Endothelial cell of umbilical vein (primary cell): ENCODE results near the gene ADIPOR2. TPM values are rescaled to one million over a fixed set of nuclear protein-coding genes. Genes with fewer than 3 reads are reported as not detected.

ENCODE experiments used
- BruUV-seq: library from RNA; stranded (reverse); fragments of 400-500 nt; replicated peaks from 2 replicates; lab custom pipeline; 2021; lab: Mats Ljungman, UMichigan
- CTCF ChIA-PET: fragments of 300-600, 350-600 bp; sonication (Branson Sonifier 250); formaldehyde crosslinking; loops from one replicate; lab custom pipeline; 2021; ENCODE audit warnings: antibody characterized with exemption, inconsistent platforms; lab: Charles Lee
- POLR2A ChIA-PET: fragments of 300-600, 350-600 bp; sonication (Branson Sonifier 250); formaldehyde crosslinking; loops from one replicate; lab custom pipeline; 2021; ENCODE audit warnings: antibody characterized with exemption, inconsistent platforms; lab: Charles Lee
- DNase-seq: peaks from one replicate; pipeline ENCODE4 v3.0.0-alpha.2; 2011; ENCODE audit warnings: low read depth, low spot score
- FAIRE-seq: peaks from 2 replicates; lab custom pipeline; 2011; peaks lifted over from hg19 to GRCh38; lab: Jason Lieb, UNC
- H2AFZ ChIP-seq: 2 replicates; pipeline ENCODE4 v1.6.0; 2012; ENCODE audit warnings: low read depth, low read length, control low read depth, inconsistent platforms
- H3K27ac ChIP-seq: 2 replicates; pipeline ENCODE4 v1.5.1; 2011; ENCODE audit warnings: low read depth, mild to moderate bottlenecking, control low read depth, low read length, moderate library complexity; ENCODE audit not compliant: insufficient read depth
- H3K27me3 ChIP-seq, 2 experiments: 2 replicates each; pipeline versions ENCODE4 v1.6.0 to v1.6.1; 2011; ENCODE audit warnings: low read length in 2 of 2, mixed read lengths in 1 of 2; ENCODE audit not compliant: control insufficient read depth in 2 of 2, insufficient read depth in 2 of 2
- H3K36me3 ChIP-seq, 2 experiments: 2 replicates in 1 of 2; 3 replicates in 1 of 2; pipeline ENCODE4 v1.5.1; 2011; ENCODE audit warnings: low read length in 2 of 2, mild to moderate bottlenecking in 1 of 2, moderate library complexity in 1 of 2; ENCODE audit not compliant: control insufficient read depth in 2 of 2, insufficient read depth in 2 of 2; ENCODE audit errors: extremely low read depth in 1 of 2
- H3K4me1 ChIP-seq: 3 replicates; pipeline ENCODE4 v1.5.1; 2011; ENCODE audit warnings: mild to moderate bottlenecking, low read length; ENCODE audit not compliant: control insufficient read depth, insufficient read depth; ENCODE audit errors: extremely low read depth
- H3K4me2 ChIP-seq: 2 replicates; pipeline ENCODE4 v1.6.1; 2011; ENCODE audit warnings: low read length, control low read depth, mixed read lengths; ENCODE audit not compliant: insufficient read depth
- H3K4me3 ChIP-seq, 3 experiments: fragments of 200-600 bp in 1 of 3; sonication (generic), shearing (Covaris generic) in 1 of 3; replicated peaks in 1 of 3; 2 replicates each; pipeline ENCODE4 v1.5.1; 2011 to 2016; ENCODE audit warnings: control low read depth in 3 of 3, low read length in 3 of 3, mild to moderate bottlenecking in 2 of 3, inconsistent platforms in 1 of 3, low read depth in 1 of 3, moderate library complexity in 1 of 3; ENCODE audit not compliant: insufficient read depth in 1 of 3
- H3K79me2 ChIP-seq: 2 replicates; pipeline ENCODE4 v1.6.0; 2012; ENCODE audit warnings: low read length, inconsistent platforms; ENCODE audit not compliant: control insufficient read depth, insufficient read depth
- H3K9ac ChIP-seq: replicated peaks from 2 replicates; pipeline ENCODE3; 2011; ENCODE audit warnings: low read length, control low read depth; ENCODE audit not compliant: insufficient read depth; ENCODE audit errors: extremely low read depth
- H3K9me1 ChIP-seq: replicated peaks from 3 replicates; pipeline ENCODE4 v1.6.0; 2011; ENCODE audit warnings: mild to moderate bottlenecking, low read length; ENCODE audit not compliant: control insufficient read depth, insufficient read depth; ENCODE audit errors: extremely low read depth
- H3K9me3 ChIP-seq: replicated peaks from 2 replicates; pipeline ENCODE4 v1.5.1; 2012; ENCODE audit warnings: low read length, inconsistent platforms; ENCODE audit not compliant: control insufficient read depth, insufficient read depth
- H4K20me1 ChIP-seq: replicated peaks from 2 replicates; pipeline ENCODE3; 2011; ENCODE audit warnings: mild to moderate bottlenecking, low read length; ENCODE audit not compliant: control insufficient read depth, insufficient read depth; ENCODE audit errors: extremely low read depth
- EZH2 ChIP-seq: IDR thresholded peaks from 2 replicates; pipeline ENCODE4 v1.6.1; 2012; ENCODE audit warnings: borderline replicate concordance, low read depth, mild to moderate bottlenecking, moderate library complexity, low read length, inconsistent platforms; ENCODE audit not compliant: severe bottlenecking
- FOS ChIP-seq: IDR thresholded peaks from 2 replicates; pipeline ENCODE4 v1.6.1; 2011; ENCODE audit warnings: mild to moderate bottlenecking, low read length, moderate library complexity, borderline replicate concordance; ENCODE audit not compliant: insufficient read depth
- GATA2 ChIP-seq: IDR thresholded peaks from 2 replicates; pipeline ENCODE4 v1.7.0; 2011; ENCODE audit warnings: low read depth, mild to moderate bottlenecking, moderate library complexity, mixed read lengths, low read length; ENCODE audit not compliant: insufficient read length, insufficient read depth
- JUN ChIP-seq: IDR thresholded peaks from 2 replicates; pipeline ENCODE4 v1.6.1; 2011; ENCODE audit warnings: borderline replicate concordance, low read depth; ENCODE audit not compliant: insufficient read length, insufficient read depth
- MAX ChIP-seq: IDR thresholded peaks from 2 replicates; pipeline ENCODE4 v1.6.1; 2011; ENCODE audit not compliant: insufficient read depth, insufficient read length
- MYC ChIP-seq: IDR thresholded peaks from one replicate; pipeline ENCODE4 v1.6.1; 2011; ENCODE audit warnings: mild to moderate bottlenecking, low read depth, low read length
- POLR2A ChIP-seq: IDR thresholded peaks from 2 replicates; pipeline ENCODE4 v1.6.1; 2012; ENCODE audit warnings: low read depth, mild to moderate bottlenecking, control low read depth, low read length
- POLR2AphosphoS5 ChIP-seq: IDR thresholded peaks from 2 replicates; pipeline ENCODE4 v1.6.1; 2012; ENCODE audit warnings: low read depth, mild to moderate bottlenecking, control low read depth, low read length, moderate library complexity; ENCODE audit not compliant: insufficient read depth
- dilution Hi-C: fragments of 300-500 bp; cut with MboI; formaldehyde crosslinking; loops from one replicate; pipeline ENCODE4 v1.15.0; 2019; ENCODE audit warnings: low sequenced_read_pairs; ENCODE audit not compliant: extremely low pct_ligation_motif_present
- intact Hi-C: fragments of 100-400 bp; cut with micrococcal nuclease; formaldehyde crosslinking; loops from one replicate; pipeline ENCODE4 v1.10.0; 2022
- polyA plus RNA-seq, 4 experiments: library from polyadenylated mRNA; depleted of rRNA in 3 of 4; stranded (reverse) in 3 of 4; unstranded in 1 of 4; fragments of >200 nt; gene quantifications; 2 replicates each; pipeline versions ENCODE4 v1.2.1 to v1.2.3, GENCODE V29; 2011 to 2012; ENCODE audit warnings: missing spikeins in 1 of 4
- total RNA-seq: library from RNA; stranded (reverse); gene quantifications from 2 replicates; pipeline ENCODE4 v1.2.3, GENCODE V29; 2021
- TF ChIP-seq, protein P1 (sequence below), 2 donors: IDR thresholded peaks; 1 replicate in 1 of 2; 2 replicates in 1 of 2; pipeline ENCODE4 v1.5.1; 2011; ENCODE audit warnings: low read length in 2 of 2, mild to moderate bottlenecking in 2 of 2, moderate library complexity in 2 of 2, control low read depth in 1 of 2, inconsistent platforms in 1 of 2, low read depth in 1 of 2; ENCODE audit not compliant: insufficient read depth in 1 of 2; ENCODE audit errors: extremely low read depth in 1 of 2

The ADIPOR2 gene
- total and polyA plus RNA-seq, 2 donors (not counting 3 experiments of a cell fraction or from before 2014, with no cell fraction given): 22.5 to 57.3 TPM

DNA sequence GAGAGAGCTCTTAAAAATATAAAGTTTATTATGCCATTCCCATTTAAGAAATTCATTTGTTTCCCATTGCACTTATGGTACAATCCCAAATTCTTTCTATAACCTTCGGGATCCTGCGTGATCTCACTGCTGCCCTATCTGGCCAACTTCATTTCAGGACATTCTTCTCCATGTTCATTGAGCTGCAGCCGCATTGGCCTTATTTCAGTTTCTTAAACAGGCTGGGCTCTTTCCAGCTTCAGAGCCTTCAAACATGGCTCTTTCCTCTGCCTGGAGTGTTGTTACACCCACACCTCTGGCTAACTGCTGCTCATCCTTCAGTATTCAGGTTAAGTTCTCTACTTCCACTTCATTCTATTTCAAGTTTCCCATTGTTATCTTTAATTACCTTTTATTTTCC lies 71.0 kb downstream of the ADIPOR2 start:
- ChIA-PET POLR2A (no interaction called here), CTCF (interaction anchor here (1.3 kb wide), 2 partner anchors 81 to 109 kb away, joined by 4 read pairs; no protein-coding TSS in a partner anchor)
- BruUV-seq: no TSS peak
- Histone ChIP-seq H3K4me1 (peaks cover 11% of the 10 kb centered on the region), H3K9me3 (no peaks in the 10 kb centered on the region), H4K20me1 (peaks cover 4% of the 10 kb centered on the region), H3K79me2 (peaks cover 49% of the 10 kb centered on the region), H3K9me1 (no peaks in the 10 kb centered on the region), H3K36me3 (peaks cover 3 to 5% of the 10 kb centered on the region in 2 experiments), H3K4me3 (no peak overlapping the region), H3K27ac (no peak overlapping the region), H2AFZ (no peak overlapping the region), H3K4me2 (no peak overlapping the region), H3K9ac (no peak overlapping the region), H3K27me3 (no peaks in the 10 kb centered on the region)
- dilution Hi-C loops: no loop called here
- FAIRE-seq (no peak), DNase-seq (no peak)
- intact Hi-C loops: no loop called here
- TF ChIP-seq EZH2: no peak
- TF ChIP-seq FOS: no peak

DNA sequence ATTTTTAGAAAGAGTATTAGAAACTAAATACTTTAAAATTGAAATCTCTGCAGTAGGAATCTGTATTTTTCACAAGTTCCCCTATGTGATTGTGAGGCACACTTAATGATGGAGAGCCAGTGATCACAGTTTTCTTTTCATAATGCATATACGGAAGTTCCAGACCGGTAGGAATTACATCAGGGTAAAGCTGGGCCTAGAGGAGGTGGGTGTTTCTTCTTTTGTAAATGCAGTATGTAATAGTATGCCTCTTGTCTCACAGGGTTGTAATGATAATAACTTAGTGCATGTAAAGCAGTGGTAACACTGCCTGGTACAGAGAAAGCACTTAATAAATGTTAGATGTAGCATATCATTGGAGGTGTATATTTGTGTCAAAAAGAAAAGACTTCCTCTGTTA lies 72.3 kb downstream of the ADIPOR2 start:
- Histone ChIP-seq H4K20me1 (peaks cover 4% of the 10 kb centered on the region), H3K27me3 (no peaks in the 10 kb centered on the region), H3K9ac (no peak overlapping the region), H3K4me3 (no peak overlapping the region), H3K79me2 (peaks cover 51% of the 10 kb centered on the region), H3K27ac (no peak overlapping the region), H3K4me2 (no peak overlapping the region), H3K36me3 (no peaks in the 10 kb centered on the region), H3K9me1 (no peaks in the 10 kb centered on the region), H3K9me3 (no peaks in the 10 kb centered on the region), H3K4me1 (peaks cover 11% of the 10 kb centered on the region), H2AFZ (no peak overlapping the region)
- no peak for TF ChIP-seq POLR2A
- TF ChIP-seq FOS: no peak
- TF ChIP-seq GATA2: no peak
- no peak for TF ChIP-seq EZH2
- TF ChIP-seq MYC: no peak
- no peak for TF ChIP-seq POLR2AphosphoS5
- TF ChIP-seq MAX: no peak
- no peak for TF ChIP-seq JUN
- TF ChIP-seq, protein P1, sequence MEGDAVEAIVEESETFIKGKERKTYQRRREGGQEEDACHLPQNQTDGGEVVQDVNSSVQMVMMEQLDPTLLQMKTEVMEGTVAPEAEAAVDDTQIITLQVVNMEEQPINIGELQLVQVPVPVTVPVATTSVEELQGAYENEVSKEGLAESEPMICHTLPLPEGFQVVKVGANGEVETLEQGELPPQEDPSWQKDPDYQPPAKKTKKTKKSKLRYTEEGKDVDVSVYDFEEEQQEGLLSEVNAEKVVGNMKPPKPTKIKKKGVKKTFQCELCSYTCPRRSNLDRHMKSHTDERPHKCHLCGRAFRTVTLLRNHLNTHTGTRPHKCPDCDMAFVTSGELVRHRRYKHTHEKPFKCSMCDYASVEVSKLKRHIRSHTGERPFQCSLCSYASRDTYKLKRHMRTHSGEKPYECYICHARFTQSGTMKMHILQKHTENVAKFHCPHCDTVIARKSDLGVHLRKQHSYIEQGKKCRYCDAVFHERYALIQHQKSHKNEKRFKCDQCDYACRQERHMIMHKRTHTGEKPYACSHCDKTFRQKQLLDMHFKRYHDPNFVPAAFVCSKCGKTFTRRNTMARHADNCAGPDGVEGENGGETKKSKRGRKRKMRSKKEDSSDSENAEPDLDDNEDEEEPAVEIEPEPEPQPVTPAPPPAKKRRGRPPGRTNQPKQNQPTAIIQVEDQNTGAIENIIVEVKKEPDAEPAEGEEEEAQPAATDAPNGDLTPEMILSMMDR (IDR thresholded peaks at IDR 0.05; ENCODE audit: extremely low read depth in 1 of 2, insufficient read depth in 1 of 2, low read depth in 1 of 2, low read length in 2 of 2): no peak
- DNase-seq (no peak), FAIRE-seq (no peak)
- ChIA-PET POLR2A (no interaction called here), CTCF (no interaction called here)
- dilution Hi-C loops (no loop called here), intact Hi-C loops (no loop called here)
- BruUV-seq: no TSS peak
